ENCODE data around the gene PCBD1.

Gene PCBD1

DNA sequence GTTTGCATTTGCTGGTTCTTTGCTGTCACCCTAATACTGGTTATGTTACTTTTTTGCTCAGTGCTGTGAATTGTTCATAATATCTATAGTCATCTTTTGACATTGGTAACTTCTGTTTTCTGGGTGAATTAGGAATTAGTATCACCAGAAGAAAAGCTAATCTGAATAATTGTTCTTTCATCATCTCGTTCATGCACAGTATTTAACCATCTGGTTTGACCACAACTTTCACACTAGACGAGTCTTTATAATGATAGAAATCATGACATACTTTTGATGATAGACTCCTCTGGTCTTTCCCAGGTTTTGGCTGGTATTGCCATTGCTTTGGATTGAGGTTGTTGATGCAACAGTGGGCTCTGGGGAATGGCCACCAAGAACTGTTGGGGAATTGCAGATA lies 47.5 kb downstream of the PCBD1 start:
- DNase-seq (ENCODE audit: low read depth, low spot score) = no peak

GRCh38 chr10:70838270-70838805 lies 50.0 kb downstream of the PCBD1 start:
- DNase-seq (ENCODE audit: low read depth, low spot score) = no peak
- H3K27ac ChIP-seq = no peak overlapping the region

More for the DNA sequence above, 47.5 kb downstream of the PCBD1 start:
- H3K27ac ChIP-seq = no peak overlapping the region

DNA sequence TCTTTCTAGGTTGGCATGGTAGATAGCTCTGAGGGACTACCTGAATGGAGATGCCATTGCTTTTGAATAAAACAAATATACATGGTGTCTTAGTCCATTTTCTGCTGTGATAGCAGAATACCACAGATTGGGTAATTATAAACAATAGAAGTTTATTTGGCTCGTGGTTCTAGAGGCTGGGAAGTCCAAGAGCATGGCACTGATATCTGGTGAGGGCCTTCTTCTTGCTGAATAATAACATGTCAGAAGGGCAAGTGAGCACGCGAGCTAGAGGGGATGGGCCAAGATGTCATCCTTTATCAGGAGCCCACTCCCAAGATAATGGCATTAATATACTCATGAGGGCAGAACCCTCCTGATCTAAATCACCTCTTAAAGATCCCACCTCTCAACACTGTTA lies 50.7 kb downstream of the PCBD1 start:
- no peak for DNase-seq (ENCODE audit: low read depth, low spot score)
- H3K27ac ChIP-seq = no peak overlapping the region

- no peak for DNase-seq (ENCODE audit: low read depth, low spot score)
- H3K27ac ChIP-seq = no peak overlapping the region
Measured at GRCh38 chr10:70836319-70836718, 52.0 kb downstream of the PCBD1 start.

GRCh38 chr10:70834441-70835151 lies 53.8 kb downstream of the PCBD1 start:
- no peak for DNase-seq (ENCODE audit: low read depth, low spot score)
- H3K27ac ChIP-seq = no peak overlapping the region

GRCh38 chr10:70834021-70834420 lies 54.3 kb downstream of the PCBD1 start:
- peak overlapping the region; percentile 77 for H3K27ac ChIP-seq
- DNase-seq (ENCODE audit: low read depth, low spot score) = no peak

DNA sequence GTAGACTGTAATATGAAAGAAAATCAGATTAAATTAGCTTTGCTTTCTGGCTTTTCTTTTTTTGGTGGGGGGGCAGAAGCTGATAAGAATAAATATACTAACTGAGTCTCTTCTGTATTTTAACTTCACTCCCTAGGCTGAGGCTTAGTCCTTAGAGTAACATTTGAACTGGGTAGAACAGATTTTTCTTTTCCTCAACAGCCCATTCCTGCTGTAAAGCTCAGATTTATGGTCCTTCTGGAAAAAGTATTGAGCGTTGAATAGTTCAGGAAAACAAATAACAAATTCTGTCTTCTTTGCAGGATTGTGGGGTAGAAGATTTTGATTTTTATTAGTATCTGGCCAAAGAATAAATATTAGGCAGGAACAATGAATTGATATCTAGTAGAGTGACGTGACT lies 54.8 kb downstream of the PCBD1 start:
- H3K27ac ChIP-seq = peak overlapping the region; percentile 77
- DNase-seq (ENCODE audit: low read depth, low spot score) = no peak
